HepG2 (cell line): Measurements from ENCODE around the gene GRIP1.
A peak's percentile ranks its signal among the peaks of the same experiment; 100 is the strongest.

Source experiments
- CEBPB ChIP-seq: IDR thresholded peaks from 2 replicates; pipeline ENCODE4 v1.6.1; 2011; ENCODE audit warnings: low read depth, low read length, improper control_type of control experiment, borderline replicate concordance
- GABPA ChIP-seq, 2 experiments: IDR thresholded peaks; 2 replicates each; pipeline ENCODE4 v1.6.1; 2011 to 2016; ENCODE audit warnings: low read depth in 2 of 2, low read length in 1 of 2, missing biosample characterization in 1 of 2, missing genetic modification characterization in 1 of 2
- HES4 ChIP-seq: sonication (generic); formaldehyde crosslinking; IDR thresholded peaks from 2 replicates; pipeline ENCODE4 v1.9.0; 2021; ENCODE audit warnings: mild to moderate bottlenecking, missing genetic modification reagents, borderline replicate concordance
- KDM4B ChIP-seq: sonication (generic); formaldehyde crosslinking; IDR thresholded peaks from 2 replicates; pipeline ENCODE4 v1.4.0; 2020; ENCODE audit warnings: missing genetic modification reagents
- PHF21A ChIP-seq: sonication (generic); formaldehyde crosslinking; IDR thresholded peaks from 2 replicates; pipeline ENCODE4 v1.5.0; 2020; ENCODE audit warnings: mild to moderate bottlenecking, missing genetic modification reagents
- POLR2AphosphoS5 ChIP-seq: IDR thresholded peaks from 2 replicates; pipeline ENCODE4 v1.6.1; 2012; ENCODE audit warnings: low read depth, low read length
- RBAK ChIP-seq: sonication (generic); formaldehyde crosslinking; IDR thresholded peaks from 2 replicates; pipeline ENCODE4 v1.5.1; 2020; ENCODE audit warnings: mild to moderate bottlenecking, missing genetic modification reagents
- SMAD1 ChIP-seq: sonication (generic); formaldehyde crosslinking; IDR thresholded peaks from 2 replicates; pipeline ENCODE4 v1.4.0; 2020; ENCODE audit warnings: missing genetic modification reagents, low read depth, mild to moderate bottlenecking, borderline replicate concordance
- TAF1 ChIP-seq: sonication (generic); formaldehyde crosslinking; IDR thresholded peaks from 2 replicates; pipeline ENCODE4 v1.4.0; 2020; ENCODE audit warnings: missing genetic modification reagents
- ZNF382 ChIP-seq: sonication (generic); formaldehyde crosslinking; IDR thresholded peaks from 2 replicates; pipeline ENCODE4 v1.5.0; 2020; ENCODE audit warnings: missing genetic modification reagents, mild to moderate bottlenecking, borderline replicate concordance
- ZXDC ChIP-seq: sonication (generic); formaldehyde crosslinking; IDR thresholded peaks from 2 replicates; pipeline ENCODE4 v1.5.0; 2020; ENCODE audit warnings: mild to moderate bottlenecking, missing genetic modification reagents

GRCh38 chr12:66301944-66302826 lies 376.7 kb downstream of the GRIP1 start, which contains the start of gene HELB:
- no peak for TF ChIP-seq CEBPB
- no peak for TF ChIP-seq KDM4B
- no peak for TF ChIP-seq RBAK (CRISPR knock-in tag)
- TF ChIP-seq GABPA (IDR thresholded peaks at IDR 0.05; ENCODE audit: low read depth, low read length) = 0 out of 2 replicates have a peak, but pooled peaks have one; percentile 9
- peak; percentile 81 for TF ChIP-seq GABPA (CRISPR knock-in tag; IDR thresholded peaks at IDR 0.05; ENCODE audit: low read depth)
- TF ChIP-seq POLR2AphosphoS5 = peak; percentile 89
- TF ChIP-seq ZXDC = no peak
- TF ChIP-seq TAF1 (CRISPR knock-in tag) = peak; percentile 82
- peak; percentile 64; the same call in 1 of the 2 replicates for TF ChIP-seq PHF21A
- TF ChIP-seq ZNF382 (CRISPR knock-in tag) = no peak
- peak; percentile 44; the same call in 1 of the 2 replicates for TF ChIP-seq SMAD1 (CRISPR knock-in tag)
- no peak for TF ChIP-seq HES4 (CRISPR knock-in tag)
